ENCODE data around the gene TAS1R3.

DNA sequence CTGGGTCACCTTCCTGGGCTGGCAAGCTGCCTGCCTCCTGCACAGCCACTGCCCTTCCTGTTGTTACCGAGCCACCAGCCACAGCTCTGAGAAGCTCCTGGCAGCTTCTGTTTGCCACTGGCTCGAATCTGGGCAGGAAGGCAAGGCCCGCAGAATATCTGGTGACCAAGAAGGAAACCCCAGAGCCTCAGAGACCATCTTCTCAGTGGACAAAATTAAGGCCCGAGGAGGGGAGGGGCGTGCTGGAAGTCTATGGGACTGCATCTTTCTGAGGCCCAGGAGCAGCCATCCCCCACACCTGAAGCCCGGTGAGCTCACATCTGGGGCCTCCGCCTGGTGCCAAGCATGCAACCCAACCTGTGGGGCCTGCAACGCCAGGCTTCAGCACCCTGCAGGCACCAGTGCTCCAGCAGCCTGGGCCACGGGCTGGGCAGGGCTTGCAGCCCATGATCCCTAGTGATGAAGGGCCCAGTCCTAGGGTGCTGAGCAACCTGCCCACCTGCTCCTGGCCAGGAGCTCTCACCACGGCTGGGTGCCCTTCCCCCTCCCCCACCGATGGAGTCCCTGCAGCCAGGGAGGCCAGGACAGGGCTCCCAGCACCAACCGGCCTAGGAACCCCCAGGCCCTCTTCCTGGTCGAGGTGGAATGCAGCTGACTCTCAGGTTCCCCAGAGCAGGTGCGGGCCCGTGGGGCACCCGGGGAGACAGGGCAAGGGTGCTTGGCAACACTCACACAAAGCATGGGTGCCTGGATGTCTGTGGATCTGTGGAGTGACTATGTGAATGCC is 5.6 kb upstream of the TAS1R3 start:
- TF ChIP-seq, protein P1, sequence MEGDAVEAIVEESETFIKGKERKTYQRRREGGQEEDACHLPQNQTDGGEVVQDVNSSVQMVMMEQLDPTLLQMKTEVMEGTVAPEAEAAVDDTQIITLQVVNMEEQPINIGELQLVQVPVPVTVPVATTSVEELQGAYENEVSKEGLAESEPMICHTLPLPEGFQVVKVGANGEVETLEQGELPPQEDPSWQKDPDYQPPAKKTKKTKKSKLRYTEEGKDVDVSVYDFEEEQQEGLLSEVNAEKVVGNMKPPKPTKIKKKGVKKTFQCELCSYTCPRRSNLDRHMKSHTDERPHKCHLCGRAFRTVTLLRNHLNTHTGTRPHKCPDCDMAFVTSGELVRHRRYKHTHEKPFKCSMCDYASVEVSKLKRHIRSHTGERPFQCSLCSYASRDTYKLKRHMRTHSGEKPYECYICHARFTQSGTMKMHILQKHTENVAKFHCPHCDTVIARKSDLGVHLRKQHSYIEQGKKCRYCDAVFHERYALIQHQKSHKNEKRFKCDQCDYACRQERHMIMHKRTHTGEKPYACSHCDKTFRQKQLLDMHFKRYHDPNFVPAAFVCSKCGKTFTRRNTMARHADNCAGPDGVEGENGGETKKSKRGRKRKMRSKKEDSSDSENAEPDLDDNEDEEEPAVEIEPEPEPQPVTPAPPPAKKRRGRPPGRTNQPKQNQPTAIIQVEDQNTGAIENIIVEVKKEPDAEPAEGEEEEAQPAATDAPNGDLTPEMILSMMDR (IDR thresholded peaks at IDR 0.05; ENCODE audit: low read depth, low read length) = no peak
- no peak for TF ChIP-seq EZH2phosphoT487 (IDR thresholded peaks at IDR 0.05; ENCODE audit: low read depth)

All from OCI-LY3 (cell line).